ENCODE data around the gene RAD51B.
A peak's percentile ranks its signal among the peaks of the same experiment; 100 is the strongest.
"Not testable (repeated sequence)": the region's sequence is repeated elsewhere in the genome, so short reads cannot be mapped to it uniquely, and the experiment has no call there.

RAD51B gene

GRCh38 chr14:68098834-68099233, 279.3 kb downstream of the RAD51B start:
- no peak for DNase-seq (ENCODE audit: low read depth, low spot score)
- H3K27ac ChIP-seq = no peak overlapping the region

- no peak overlapping the region for H3K27ac ChIP-seq
- DNase-seq (ENCODE audit: low read depth, low spot score) = no peak
Measured at GRCh38 chr14:68099495-68100045, 280.0 kb downstream of the RAD51B start.

GRCh38 chr14:68101715-68102301, 282.2 kb downstream of the RAD51B start:
- not testable (repeated sequence) for DNase-seq (ENCODE audit: low read depth, low spot score); H3K27ac ChIP-seq

GRCh38 chr14:68103853-68104252, 284.3 kb downstream of the RAD51B start:
- H3K27ac ChIP-seq = peak overlapping the region; percentile 63
- DNase-seq (ENCODE audit: low read depth, low spot score) = no peak

- peak; percentile 89 for DNase-seq (ENCODE audit: low read depth, low spot score)
- H3K27ac ChIP-seq = peak overlapping the region; percentile 63
Measured at GRCh38 chr14:68104518-68104917, 284.9 kb downstream of the RAD51B start.

GRCh38 chr14:68105816-68106215, 286.2 kb downstream of the RAD51B start:
- no peak for DNase-seq (ENCODE audit: low read depth, low spot score)

GRCh38 chr14:68106456-68106855, 286.9 kb downstream of the RAD51B start:
- no peak for DNase-seq (ENCODE audit: low read depth, low spot score)
- no peak overlapping the region for H3K27ac ChIP-seq

More at GRCh38 chr14:68105816-68106215, 286.2 kb downstream of the RAD51B start:
- H3K27ac ChIP-seq = no peak overlapping the region

- DNase-seq (ENCODE audit: low read depth, low spot score) = no peak
- no peak overlapping the region for H3K27ac ChIP-seq
Measured at GRCh38 chr14:68106905-68107304, 287.3 kb downstream of the RAD51B start.

GRCh38 chr14:68109132-68109900, 289.7 kb downstream of the RAD51B start:
- DNase-seq (ENCODE audit: low read depth, low spot score) = no peak

GRCh38 chr14:68111097-68111852, 291.7 kb downstream of the RAD51B start:
- no peak overlapping the region for H3K27ac ChIP-seq
- DNase-seq (ENCODE audit: low read depth, low spot score) = no peak

More at GRCh38 chr14:68109132-68109900, 289.7 kb downstream of the RAD51B start:
- no peak overlapping the region for H3K27ac ChIP-seq

GRCh38 chr14:68111853-68112270, 292.3 kb downstream of the RAD51B start:
- H3K27ac ChIP-seq = no peak overlapping the region
- no peak for DNase-seq (ENCODE audit: low read depth, low spot score)

GRCh38 chr14:68112442-68112841, 292.9 kb downstream of the RAD51B start:
- DNase-seq (ENCODE audit: low read depth, low spot score) = no peak
- no peak overlapping the region for H3K27ac ChIP-seq

- no peak for DNase-seq (ENCODE audit: low read depth, low spot score)
- no peak overlapping the region for H3K27ac ChIP-seq
Measured at GRCh38 chr14:68113343-68113930, 293.9 kb downstream of the RAD51B start.

GRCh38 chr14:68115952-68116351, 296.4 kb downstream of the RAD51B start:
- not testable (repeated sequence) for H3K27ac ChIP-seq; DNase-seq (ENCODE audit: low read depth, low spot score)

- DNase-seq (ENCODE audit: low read depth, low spot score) = no peak
- no peak overlapping the region for H3K27ac ChIP-seq
Measured at GRCh38 chr14:68122651-68123050, 303.1 kb downstream of the RAD51B start.

- DNase-seq (ENCODE audit: low read depth, low spot score) = no peak
- H3K27ac ChIP-seq = peak overlapping the region; percentile 52
Measured at GRCh38 chr14:68124050-68124449, 304.5 kb downstream of the RAD51B start.

- peak overlapping the region; percentile 52 for H3K27ac ChIP-seq
- DNase-seq (ENCODE audit: low read depth, low spot score) = no peak
Measured at GRCh38 chr14:68124979-68125731, 305.6 kb downstream of the RAD51B start.

- DNase-seq (ENCODE audit: low read depth, low spot score) = no peak
- H3K27ac ChIP-seq = no peak overlapping the region
Measured at GRCh38 chr14:68127166-68127565, 307.6 kb downstream of the RAD51B start.

- H3K27ac ChIP-seq = no peak overlapping the region
- no peak for DNase-seq (ENCODE audit: low read depth, low spot score)
Measured at GRCh38 chr14:68131907-68132306, 312.3 kb downstream of the RAD51B start.

All from epithelial cell of prostate (primary cell).